Breast epithelium (tissue), 4 donors: ENCODE measurements around the gene ERAL1. TPM values are rescaled to one million over a fixed set of nuclear protein-coding genes. Genes with fewer than 3 reads are reported as not detected.

Experiments
- DNase-seq, 2 donors: peaks; one replicate each; pipeline ENCODE4 v3.0.0-alpha.2; 2019; ENCODE audit warnings: low spot score in 2 of 2
- H3K27ac ChIP-seq, 2 donors: fragments of 200-600 bp; sonication (generic) in 1 of 2; one replicate each; pipeline ENCODE4 v1.5.1; 2016 to 2019; ENCODE audit warnings: mild to moderate bottlenecking in 1 of 2
- H3K27me3 ChIP-seq, 2 donors: fragments of 200-600 bp; sonication (generic) in 1 of 2; one replicate each; pipeline versions ENCODE4 v1.5.1 to v1.6.0; 2017 to 2019; ENCODE audit warnings: control low read depth in 1 of 2, mild to moderate bottlenecking in 1 of 2
- H3K36me3 ChIP-seq: fragments of 200-600 bp; one replicate; pipeline ENCODE4 v1.5.1; 2019
- H3K4me1 ChIP-seq, 2 donors: fragments of 200-600 bp; sonication (generic); one replicate each; pipeline ENCODE4 v1.5.1; 2016 to 2019; ENCODE audit warnings: control low read depth in 1 of 2
- H3K4me3 ChIP-seq, 3 donors: fragments of 200-600 bp; sonication (generic); 1 replicate in 2 of 3; 2 replicates in 1 of 3; pipeline ENCODE4 v1.5.1; 2016 to 2019; ENCODE audit warnings: mild to moderate bottlenecking in 3 of 3, moderate library complexity in 2 of 3
- H3K9me3 ChIP-seq, 2 donors: fragments of 200-600 bp; sonication (generic) in 1 of 2; one replicate each; pipeline ENCODE4 v1.5.1; 2016 to 2019; ENCODE audit warnings: control low read depth in 1 of 2
- POLR2A ChIP-seq: fragments of 450-650 bp; IDR thresholded peaks from one replicate; pipeline ENCODE4 v1.6.1; 2016; ENCODE audit warnings: antibody characterized with exemption, mild to moderate bottlenecking, moderate library complexity
- POLR2AphosphoS5 ChIP-seq, 3 donors: sonication (generic); formaldehyde crosslinking; IDR thresholded peaks; one replicate each; pipeline ENCODE4 v1.6.1; 2017; ENCODE audit warnings: antibody characterized with exemption in 3 of 3
- intact Hi-C: fragments of 100-400 bp; cut with DNase I; formaldehyde crosslinking; loops from one replicate; pipeline ENCODE4 v1.15.1; 2023; ENCODE audit warnings: low total_unique reads
- total RNA-seq, 3 donors: library from RNA; depleted of rRNA; stranded (reverse); fragments of >200 nt; gene quantifications; one replicate each; pipeline ENCODE4 v1.1.0, GENCODE V29; 2016
- TF ChIP-seq, protein P1 (sequence below), 3 donors: fragments of 450-650 bp; IDR thresholded peaks; one replicate each; pipeline ENCODE4 v1.5.1; 2016 to 2017; ENCODE audit warnings: antibody characterized with exemption in 3 of 3, mild to moderate bottlenecking in 3 of 3, moderate library complexity in 3 of 3

The ERAL1 gene
- total RNA-seq, 3 donors from 2014 or later, result 24.3 to 51.2 (median 26.4) TPM

DNA sequence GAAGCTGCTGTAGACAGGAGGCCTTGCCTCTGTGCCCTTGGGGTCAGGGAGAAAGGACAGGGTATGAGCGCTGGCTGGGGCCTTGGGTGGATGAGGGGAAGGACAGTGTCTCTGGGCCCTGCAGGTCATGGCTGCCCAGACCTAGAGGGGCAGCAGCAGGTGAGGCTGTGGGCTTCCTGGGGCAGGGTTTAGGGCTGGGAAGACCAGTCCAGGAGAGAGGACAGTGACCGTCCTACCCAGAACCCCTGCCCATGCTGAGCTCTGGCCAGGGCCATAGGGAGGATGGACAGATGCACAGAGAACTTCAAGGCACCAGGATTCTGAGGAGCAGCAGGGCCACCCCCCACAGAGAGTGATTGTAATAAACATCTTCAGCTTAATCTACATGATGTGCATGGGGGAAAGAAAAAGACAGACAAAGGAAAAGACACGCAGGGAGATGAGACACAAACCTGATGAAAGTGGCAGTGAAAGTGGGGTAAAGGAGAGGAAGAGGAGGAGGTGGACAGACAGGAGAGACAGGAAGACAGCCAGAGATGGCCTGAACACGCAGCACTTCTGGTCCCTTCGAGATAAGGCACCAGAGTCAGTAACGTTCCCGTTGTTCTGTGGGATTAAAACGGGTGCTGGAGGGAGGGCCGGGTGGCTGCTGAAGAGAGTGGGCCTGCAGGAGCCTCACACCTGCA is 25.2 kb downstream of the ERAL1 start:
- no peak for DNase-seq
- Histone ChIP-seq H3K4me3 (no peak overlapping the region), H3K4me1 (no peaks in the 10 kb centered on the region), H3K27ac (no peak overlapping the region), H3K9me3 (no peaks in the 10 kb centered on the region), H3K36me3 (peaks cover 18% of the 10 kb centered on the region), H3K27me3 (no peaks in the 10 kb centered on the region)
- intact Hi-C loops, result no loop called here
- TF ChIP-seq, protein P1, sequence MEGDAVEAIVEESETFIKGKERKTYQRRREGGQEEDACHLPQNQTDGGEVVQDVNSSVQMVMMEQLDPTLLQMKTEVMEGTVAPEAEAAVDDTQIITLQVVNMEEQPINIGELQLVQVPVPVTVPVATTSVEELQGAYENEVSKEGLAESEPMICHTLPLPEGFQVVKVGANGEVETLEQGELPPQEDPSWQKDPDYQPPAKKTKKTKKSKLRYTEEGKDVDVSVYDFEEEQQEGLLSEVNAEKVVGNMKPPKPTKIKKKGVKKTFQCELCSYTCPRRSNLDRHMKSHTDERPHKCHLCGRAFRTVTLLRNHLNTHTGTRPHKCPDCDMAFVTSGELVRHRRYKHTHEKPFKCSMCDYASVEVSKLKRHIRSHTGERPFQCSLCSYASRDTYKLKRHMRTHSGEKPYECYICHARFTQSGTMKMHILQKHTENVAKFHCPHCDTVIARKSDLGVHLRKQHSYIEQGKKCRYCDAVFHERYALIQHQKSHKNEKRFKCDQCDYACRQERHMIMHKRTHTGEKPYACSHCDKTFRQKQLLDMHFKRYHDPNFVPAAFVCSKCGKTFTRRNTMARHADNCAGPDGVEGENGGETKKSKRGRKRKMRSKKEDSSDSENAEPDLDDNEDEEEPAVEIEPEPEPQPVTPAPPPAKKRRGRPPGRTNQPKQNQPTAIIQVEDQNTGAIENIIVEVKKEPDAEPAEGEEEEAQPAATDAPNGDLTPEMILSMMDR (IDR thresholded peaks at IDR 0.05), result no peak
- no peak for TF ChIP-seq POLR2AphosphoS5 (IDR thresholded peaks at IDR 0.05)
- no peak for TF ChIP-seq POLR2A

DNA sequence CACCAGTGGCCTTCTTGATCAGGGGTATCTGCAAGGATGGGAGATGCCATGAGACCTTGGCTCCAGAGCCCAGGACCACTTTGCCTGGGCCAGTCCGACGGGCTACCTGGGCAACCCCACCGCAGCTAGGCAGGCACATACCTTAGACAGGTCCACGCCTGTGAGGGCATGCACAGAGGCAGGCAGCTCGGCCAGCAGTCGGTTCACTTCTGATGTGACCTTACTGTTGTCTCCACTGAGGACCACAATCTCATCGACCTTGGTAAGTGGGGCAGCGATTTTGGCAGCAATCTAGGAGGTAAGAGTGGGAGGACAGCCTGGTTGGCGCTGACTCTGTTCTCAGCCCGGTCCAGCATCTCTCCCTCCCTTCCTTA is 25.7 kb downstream of the ERAL1 start:
- H3K27ac ChIP-seq, result no peak overlapping the region
- peaks cover 18% of the 10 kb centered on the region for H3K36me3 ChIP-seq
- H3K4me3 ChIP-seq, result no peak overlapping the region
- TF ChIP-seq, protein P1 (IDR thresholded peaks at IDR 0.05), result no peak
- TF ChIP-seq POLR2AphosphoS5 (IDR thresholded peaks at IDR 0.05), result no peak
- TF ChIP-seq POLR2A, result no peak
- H3K27me3 ChIP-seq, result no peaks in the 10 kb centered on the region
- intact Hi-C loops, result no loop called here
- no peak for DNase-seq
- no peaks in the 10 kb centered on the region for H3K9me3 ChIP-seq
- H3K4me1 ChIP-seq, result no peaks in the 10 kb centered on the region

DNA sequence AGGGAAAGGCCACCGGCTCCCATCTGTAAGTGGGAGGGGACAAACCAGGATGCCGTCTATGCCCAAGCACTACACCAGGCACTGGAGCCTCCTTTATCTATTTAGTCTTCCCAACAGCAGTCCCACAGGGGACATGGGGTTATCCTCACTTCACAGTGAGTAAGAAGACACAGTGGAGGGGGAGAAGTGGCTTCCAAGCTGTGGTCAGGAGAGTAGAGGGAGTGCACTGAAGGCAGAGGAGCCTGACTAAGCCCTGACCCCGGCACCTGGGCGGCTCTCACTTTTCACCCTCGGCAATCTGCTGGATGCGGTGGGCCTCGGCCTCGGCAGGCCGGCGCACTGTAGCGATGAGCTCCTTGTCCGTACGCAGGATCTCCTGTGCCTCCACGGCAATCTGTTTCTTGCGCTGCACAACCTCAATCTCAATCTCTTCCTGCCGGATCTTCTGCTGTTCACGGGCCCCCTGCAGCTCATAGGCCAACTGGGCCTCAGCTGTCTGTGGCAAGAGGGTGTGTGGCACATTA is 26.8 kb downstream of the ERAL1 start:
- no peaks in the 10 kb centered on the region for H3K9me3 ChIP-seq
- no peak overlapping the region for H3K4me3 ChIP-seq
- intact Hi-C loops, result no loop called here
- no peak overlapping the region for H3K27ac ChIP-seq
- TF ChIP-seq POLR2A (no peak), POLR2AphosphoS5 (IDR thresholded peaks at IDR 0.05) (no peak)
- TF ChIP-seq, protein P1 (IDR thresholded peaks at IDR 0.05), result no peak
- H3K36me3 ChIP-seq, result peaks cover 18% of the 10 kb centered on the region
- no peaks in the 10 kb centered on the region for H3K27me3 ChIP-seq
- H3K4me1 ChIP-seq, result no peaks in the 10 kb centered on the region
- no peak for DNase-seq

DNA sequence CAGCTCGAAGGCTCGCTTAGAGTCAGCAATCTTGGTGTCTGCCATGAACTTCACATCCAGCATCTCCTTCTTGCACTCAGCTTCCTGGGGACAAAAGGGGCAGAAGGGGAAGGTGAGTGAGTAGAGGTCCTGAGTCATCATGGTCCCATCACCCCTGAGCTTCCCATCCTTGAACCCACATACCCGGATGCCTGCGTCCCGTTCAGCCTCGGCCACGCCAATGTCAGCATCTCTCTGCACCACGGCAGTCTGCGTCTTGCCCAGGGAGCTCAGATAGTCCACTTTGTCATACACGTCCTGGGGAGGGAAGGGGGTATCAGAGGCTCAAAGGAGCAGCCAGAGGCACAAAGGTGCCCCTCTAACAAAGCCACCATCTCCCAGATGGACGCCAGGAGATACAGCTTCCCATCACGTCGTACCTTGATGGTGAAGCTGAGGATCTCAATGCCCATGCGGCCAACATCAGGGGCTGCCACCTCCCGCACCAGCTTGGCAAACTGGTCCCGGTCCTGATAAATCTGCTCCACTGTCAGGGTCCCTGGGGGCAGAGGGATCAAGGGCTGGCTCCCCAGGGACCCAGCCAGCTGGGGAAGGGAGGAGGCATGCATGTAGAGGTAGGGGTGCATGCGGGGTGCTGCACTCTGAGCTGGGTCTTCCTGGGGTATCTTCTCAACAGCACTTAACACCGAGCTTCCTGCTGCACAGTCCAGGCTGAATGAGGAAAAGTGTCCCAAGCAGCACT is 27.5 kb downstream of the ERAL1 start:
- H3K27ac ChIP-seq, result no peak overlapping the region
- TF ChIP-seq POLR2A, result no peak
- TF ChIP-seq POLR2AphosphoS5 (IDR thresholded peaks at IDR 0.05), result no peak
- TF ChIP-seq, protein P1 (IDR thresholded peaks at IDR 0.05), result no peak
- intact Hi-C loops, result no loop called here
- no peak for DNase-seq
- no peaks in the 10 kb centered on the region for H3K27me3 ChIP-seq
- H3K9me3 ChIP-seq, result no peaks in the 10 kb centered on the region
- no peak overlapping the region for H3K4me3 ChIP-seq
- no peaks in the 10 kb centered on the region for H3K4me1 ChIP-seq
- H3K36me3 ChIP-seq, result peaks cover 18% of the 10 kb centered on the region
